A549 (cell line): ENCODE data around the gene PSMG1.

Experiments used
- BHLHE40 ChIP-seq: IDR thresholded peaks from 2 replicates; pipeline ENCODE4 v1.6.1; 2012; ENCODE audit warnings: low read depth, low read length, inconsistent platforms
- CBX2 ChIP-seq: fragments of 200-600 bp; sonication (generic); IDR thresholded peaks from 2 replicates; pipeline ENCODE4 v1.6.1; 2016; ENCODE audit warnings: low read depth, mild to moderate bottlenecking, borderline replicate concordance
- POLR2A ChIP-seq: IDR thresholded peaks from 2 replicates; pipeline ENCODE4 v1.6.1; 2012; ENCODE audit warnings: mild to moderate bottlenecking, low read length
- RAD21 ChIP-seq, 2 experiments: fragments of >200 bp in 1 of 2; sonication (Bioruptor Twin) in 1 of 2; formaldehyde crosslinking in 1 of 2; IDR thresholded peaks in 1 of 2; conservative IDR thresholded peaks in 1 of 2; 2 replicates in 1 of 2; 3 replicates in 1 of 2; pipeline ENCODE4 v1.6.1; 2012 to 2018; ENCODE audit warnings: inconsistent platforms in 1 of 2
- SMC3 ChIP-seq: fragments of >200 bp; sonication (Bioruptor Twin); formaldehyde crosslinking; IDR thresholded peaks from 3 replicates; pipeline ENCODE4 v1.6.1; 2018; ENCODE audit warnings: inconsistent platforms
- ZNF302 ChIP-seq: fragments of 250-450 bp; sonication (Bioruptor Pico); IDR thresholded peaks from 2 replicates; pipeline ENCODE4 v1.9.0; 2021; ENCODE audit warnings: inconsistent platforms, mild to moderate bottlenecking, moderate library complexity
- TF ChIP-seq, protein P1 (sequence below): IDR thresholded peaks from 2 replicates; pipeline ENCODE4 v1.6.1; 2012
- TF ChIP-seq, protein P2 (sequence below): fragments of >200 bp; sonication (Bioruptor Twin); formaldehyde crosslinking; IDR thresholded peaks from 3 replicates; pipeline ENCODE4 v1.5.1; 2016
- TF ChIP-seq, protein P3 (sequence below): fragments of >200 bp; sonication (Bioruptor Twin); formaldehyde crosslinking; IDR thresholded peaks from 3 replicates; pipeline ENCODE4 v1.6.1; 2016

DNA sequence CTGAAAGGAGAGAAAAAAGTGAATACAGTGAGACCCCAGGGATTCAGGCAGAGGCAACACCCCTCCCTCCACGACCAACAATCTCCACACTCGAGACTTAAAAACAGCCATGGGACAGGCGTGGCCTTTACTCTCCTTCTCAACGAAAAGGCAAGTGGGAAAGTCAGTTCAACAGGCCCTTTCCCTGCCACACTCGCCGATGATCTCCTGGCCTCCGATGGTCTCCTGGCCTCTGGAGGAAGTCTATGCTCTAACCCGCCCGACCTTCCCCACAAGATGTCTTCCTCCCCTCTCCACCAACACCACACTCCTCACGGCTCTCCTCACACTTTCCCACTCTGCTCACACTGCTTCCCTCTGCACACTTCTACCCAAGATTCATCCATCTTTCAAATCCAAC lies 7.6 kb downstream of the PSMG1 start:
- TF ChIP-seq, protein P1, sequence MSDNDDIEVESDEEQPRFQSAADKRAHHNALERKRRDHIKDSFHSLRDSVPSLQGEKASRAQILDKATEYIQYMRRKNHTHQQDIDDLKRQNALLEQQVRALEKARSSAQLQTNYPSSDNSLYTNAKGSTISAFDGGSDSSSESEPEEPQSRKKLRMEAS: no peak
- TF ChIP-seq CBX2 (no peak), BHLHE40 (no peak), POLR2A (no peak), RAD21 (conservative IDR thresholded peaks at IDR 0.05 in 1 of 2, IDR thresholded peaks at IDR 0.05 in 1 of 2) (no peak), SMC3 (no peak), ZNF302 (CRISPR knock-in tag) (no peak)
- TF ChIP-seq, protein P2, sequence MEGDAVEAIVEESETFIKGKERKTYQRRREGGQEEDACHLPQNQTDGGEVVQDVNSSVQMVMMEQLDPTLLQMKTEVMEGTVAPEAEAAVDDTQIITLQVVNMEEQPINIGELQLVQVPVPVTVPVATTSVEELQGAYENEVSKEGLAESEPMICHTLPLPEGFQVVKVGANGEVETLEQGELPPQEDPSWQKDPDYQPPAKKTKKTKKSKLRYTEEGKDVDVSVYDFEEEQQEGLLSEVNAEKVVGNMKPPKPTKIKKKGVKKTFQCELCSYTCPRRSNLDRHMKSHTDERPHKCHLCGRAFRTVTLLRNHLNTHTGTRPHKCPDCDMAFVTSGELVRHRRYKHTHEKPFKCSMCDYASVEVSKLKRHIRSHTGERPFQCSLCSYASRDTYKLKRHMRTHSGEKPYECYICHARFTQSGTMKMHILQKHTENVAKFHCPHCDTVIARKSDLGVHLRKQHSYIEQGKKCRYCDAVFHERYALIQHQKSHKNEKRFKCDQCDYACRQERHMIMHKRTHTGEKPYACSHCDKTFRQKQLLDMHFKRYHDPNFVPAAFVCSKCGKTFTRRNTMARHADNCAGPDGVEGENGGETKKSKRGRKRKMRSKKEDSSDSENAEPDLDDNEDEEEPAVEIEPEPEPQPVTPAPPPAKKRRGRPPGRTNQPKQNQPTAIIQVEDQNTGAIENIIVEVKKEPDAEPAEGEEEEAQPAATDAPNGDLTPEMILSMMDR: no peak
- TF ChIP-seq, protein P3, sequence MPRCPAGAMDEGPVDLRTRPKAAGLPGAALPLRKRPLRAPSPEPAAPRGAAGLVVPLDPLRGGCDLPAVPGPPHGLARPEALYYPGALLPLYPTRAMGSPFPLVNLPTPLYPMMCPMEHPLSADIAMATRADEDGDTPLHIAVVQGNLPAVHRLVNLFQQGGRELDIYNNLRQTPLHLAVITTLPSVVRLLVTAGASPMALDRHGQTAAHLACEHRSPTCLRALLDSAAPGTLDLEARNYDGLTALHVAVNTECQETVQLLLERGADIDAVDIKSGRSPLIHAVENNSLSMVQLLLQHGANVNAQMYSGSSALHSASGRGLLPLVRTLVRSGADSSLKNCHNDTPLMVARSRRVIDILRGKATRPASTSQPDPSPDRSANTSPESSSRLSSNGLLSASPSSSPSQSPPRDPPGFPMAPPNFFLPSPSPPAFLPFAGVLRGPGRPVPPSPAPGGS: no peak
